Stimulated activated CD8-positive, alpha-beta memory T cell treated with anti-CD3 and anti-CD28 coated beads, Interleukin-7, amount 100 ng/mL, for 48 hours (primary cell): ENCODE measurements around the gene SNX21.
"Not testable (repeated sequence)": the region's sequence is repeated elsewhere in the genome, so short reads cannot be mapped to it uniquely, and the experiment has no call there.

Experiments used
- DNase-seq, 2 donors: peaks; one replicate each; pipeline ENCODE4 v3.0.0-alpha.2; 2020; ENCODE audit warnings: low read depth in 1 of 2; ENCODE audit errors: extremely low read depth in 1 of 2

Gene SNX21

GRCh38 chr20:45848969-45849582 lies 15.5 kb downstream of the SNX21 start:
- DNase-seq, result no peak

GRCh38 chr20:45850238-45850637 lies 16.6 kb downstream of the SNX21 start:
- no peak for DNase-seq

- no peak for DNase-seq
Measured at GRCh38 chr20:45850926-45851325, 17.3 kb downstream of the SNX21 start.

- no peak for DNase-seq
Measured at GRCh38 chr20:45851501-45851900, 17.9 kb downstream of the SNX21 start.

- no peak for DNase-seq
Measured at GRCh38 chr20:45852326-45852725, 18.7 kb downstream of the SNX21 start.

- DNase-seq, result no peak
Measured at GRCh38 chr20:45853484-45853883, 19.9 kb downstream of the SNX21 start.

GRCh38 chr20:45857114-45857881 lies 23.7 kb downstream of the SNX21 start, which contains the start of the genes ACOT8 and ZSWIM3:
Gene ACOT8, minus strand, starts transcription at chr20:45857392. Its CDS starts 77 bp downstream, at chr20:45857315.
Gene ZSWIM3, plus strand, starts transcription at chr20:45857614. Its CDS starts 212 bp downstream, at chr20:45857826.
- DNase-seq, result peak; percentile 75 to 93

GRCh38 chr20:45857882-45858216 lies 24.2 kb downstream of the SNX21 start:
- DNase-seq, result peak in 1 of 2 donors; percentile 37

GRCh38 chr20:45859916-45860315 lies 26.3 kb downstream of the SNX21 start:
- no peak for DNase-seq

GRCh38 chr20:45860560-45861220 lies 27.1 kb downstream of the SNX21 start:
- no peak for DNase-seq

- DNase-seq, result no peak
Measured at GRCh38 chr20:45861221-45862075, 27.8 kb downstream of the SNX21 start.

GRCh38 chr20:45863543-45864470 lies 30.2 kb downstream of the SNX21 start:
- DNase-seq, result no peak

GRCh38 chr20:45866454-45866853 lies 32.9 kb downstream of the SNX21 start:
- DNase-seq, result no peak

GRCh38 chr20:45867136-45867818 lies 33.7 kb downstream of the SNX21 start:
- DNase-seq, result no peak

- no peak for DNase-seq
Measured at GRCh38 chr20:45867819-45868176, 34.2 kb downstream of the SNX21 start.

GRCh38 chr20:45872626-45873025 lies 39.0 kb downstream of the SNX21 start:
- DNase-seq, result no peak

GRCh38 chr20:45873409-45874103 lies 40.0 kb downstream of the SNX21 start:
- no peak for DNase-seq

- not testable (repeated sequence) for DNase-seq
Measured at GRCh38 chr20:45874104-45874481, 40.5 kb downstream of the SNX21 start.

GRCh38 chr20:45874576-45874975 lies 41.0 kb downstream of the SNX21 start:
- no peak for DNase-seq
